ENCODE measurements around the gene HOATZ.

Gene HOATZ

DNA sequence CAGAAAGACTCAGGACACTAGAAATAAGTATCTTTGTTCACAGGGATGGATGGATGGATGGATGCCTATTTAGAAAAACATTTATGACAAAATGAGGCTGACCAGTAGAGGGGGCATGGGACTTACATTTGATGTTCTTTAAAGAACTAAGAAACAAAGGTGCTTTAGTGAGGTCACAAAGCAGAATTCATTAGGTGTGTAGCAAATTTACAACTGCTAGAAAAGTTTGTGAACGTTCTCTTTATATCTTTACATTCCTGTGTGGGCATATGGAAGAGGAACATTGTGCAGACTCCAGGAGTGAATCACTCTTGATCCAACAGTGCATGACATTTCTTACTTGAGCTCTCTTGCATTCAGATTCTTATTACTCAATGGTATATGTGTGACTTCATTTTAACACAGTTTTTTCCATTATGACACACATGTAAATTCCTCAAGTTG lies 71.8 kb downstream of the HOATZ start:
- TF ChIP-seq, protein P1, sequence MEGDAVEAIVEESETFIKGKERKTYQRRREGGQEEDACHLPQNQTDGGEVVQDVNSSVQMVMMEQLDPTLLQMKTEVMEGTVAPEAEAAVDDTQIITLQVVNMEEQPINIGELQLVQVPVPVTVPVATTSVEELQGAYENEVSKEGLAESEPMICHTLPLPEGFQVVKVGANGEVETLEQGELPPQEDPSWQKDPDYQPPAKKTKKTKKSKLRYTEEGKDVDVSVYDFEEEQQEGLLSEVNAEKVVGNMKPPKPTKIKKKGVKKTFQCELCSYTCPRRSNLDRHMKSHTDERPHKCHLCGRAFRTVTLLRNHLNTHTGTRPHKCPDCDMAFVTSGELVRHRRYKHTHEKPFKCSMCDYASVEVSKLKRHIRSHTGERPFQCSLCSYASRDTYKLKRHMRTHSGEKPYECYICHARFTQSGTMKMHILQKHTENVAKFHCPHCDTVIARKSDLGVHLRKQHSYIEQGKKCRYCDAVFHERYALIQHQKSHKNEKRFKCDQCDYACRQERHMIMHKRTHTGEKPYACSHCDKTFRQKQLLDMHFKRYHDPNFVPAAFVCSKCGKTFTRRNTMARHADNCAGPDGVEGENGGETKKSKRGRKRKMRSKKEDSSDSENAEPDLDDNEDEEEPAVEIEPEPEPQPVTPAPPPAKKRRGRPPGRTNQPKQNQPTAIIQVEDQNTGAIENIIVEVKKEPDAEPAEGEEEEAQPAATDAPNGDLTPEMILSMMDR (IDR thresholded peaks at IDR 0.05; ENCODE audit: extremely low read depth, missing control alignments), result peak; percentile 40
- peak; percentile 50 for DNase-seq (ENCODE audit: low spot score)
